Activated CD4-positive, alpha-beta T cell treated with anti-CD3 and anti-CD28 coated beads, Interleukin-2, amount 10 ng/mL, durations not matched to agents 24 days and 14 days (primary cell): ENCODE data around the gene PIGQ. TPM values are rescaled to one million over a fixed set of nuclear protein-coding genes. Genes with fewer than 3 reads are reported as not detected.

ENCODE experiments used
- DNase-seq: peaks from one replicate; pipeline ENCODE4 v3.0.0; 2022
- H3K27ac Mint-ChIP-seq: one replicate; pipeline ENCODE4 v1.8.0; 2022; ENCODE audit warnings: mild to moderate bottlenecking, mixed read lengths
- H3K27me3 Mint-ChIP-seq: one replicate; pipeline ENCODE4 v1.8.0; 2022; ENCODE audit warnings: mixed read lengths
- H3K36me3 Mint-ChIP-seq: one replicate; pipeline ENCODE4 v1.8.0; 2022; ENCODE audit warnings: low read depth, mild to moderate bottlenecking, mixed read lengths
- H3K4me1 Mint-ChIP-seq: one replicate; pipeline ENCODE4 v1.8.0; 2021; ENCODE audit warnings: mixed read lengths
- H3K4me3 Mint-ChIP-seq: one replicate; pipeline ENCODE4 v1.8.0; 2022; ENCODE audit warnings: mild to moderate bottlenecking, moderate library complexity, mixed read lengths
- H3K9me3 Mint-ChIP-seq: one replicate; pipeline ENCODE4 v1.8.0; 2021; ENCODE audit warnings: mixed read lengths
- intact Hi-C: fragments of 100-400 bp; cut with micrococcal nuclease; formaldehyde crosslinking; loops from one replicate; pipeline ENCODE4 v1.15.1; 2023
- total RNA-seq: library from RNA; stranded (reverse); gene quantifications from 2 replicates; pipeline ENCODE4 v1.2.3, GENCODE V29; 2022

The PIGQ gene
- total RNA-seq, 1 donor from 2014 or later, result 50.3 TPM

DNA sequence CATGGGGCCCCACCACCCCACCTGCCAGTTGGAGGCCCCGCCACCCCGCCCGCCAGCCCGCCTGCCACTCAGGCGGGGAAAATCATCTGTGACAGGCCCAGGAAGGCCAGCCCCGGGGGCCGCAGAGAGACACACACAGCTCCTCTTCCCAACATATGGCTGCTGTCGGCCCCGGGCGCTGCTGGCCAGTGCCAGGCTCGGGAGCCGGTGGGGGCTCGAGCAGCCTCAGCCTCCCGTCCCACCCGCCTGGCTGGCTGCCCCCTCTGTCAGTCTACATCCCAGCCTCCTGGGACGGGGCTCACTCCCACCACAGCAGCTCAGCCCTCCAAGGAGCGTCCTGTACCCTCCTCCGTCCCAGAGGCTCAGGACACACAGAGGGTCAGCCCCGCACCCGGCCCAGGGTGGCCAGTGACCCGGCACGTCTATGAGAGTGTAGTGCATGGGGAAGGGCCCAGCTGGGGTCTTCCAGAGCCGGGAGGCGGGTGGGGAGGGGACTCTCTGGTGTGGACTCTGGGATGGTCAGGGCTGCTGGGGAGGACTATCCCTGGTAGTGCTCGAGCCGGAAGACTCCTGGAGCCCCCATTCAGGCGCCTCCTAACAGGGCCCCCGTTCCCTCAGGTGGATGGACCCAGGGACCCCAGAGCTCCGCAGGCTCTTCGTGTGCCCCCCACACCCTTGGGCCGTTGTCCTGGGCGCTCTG lies 13.1 kb upstream of the PIGQ start:
- Mint-ChIP-seq H3K27me3 (peaks cover 8% of the 10 kb centered on the region), H3K9me3 (no peaks in the 10 kb centered on the region), H3K36me3 (peaks cover 2% of the 10 kb centered on the region), H3K4me3 (no peak overlapping the region), H3K4me1 (no peaks in the 10 kb centered on the region), H3K27ac (no peak overlapping the region)
- intact Hi-C loops, result no loop called here
- no peak for DNase-seq

GRCh38 chr16:557463-558297 lies 12.1 kb upstream of the PIGQ start:
- H3K27me3 Mint-ChIP-seq, result peaks cover 10% of the 10 kb centered on the region
- no peak overlapping the region for H3K4me3 Mint-ChIP-seq
- no peak for DNase-seq
- H3K4me1 Mint-ChIP-seq, result no peaks in the 10 kb centered on the region
- H3K36me3 Mint-ChIP-seq, result peaks cover 2% of the 10 kb centered on the region
- no peaks in the 10 kb centered on the region for H3K9me3 Mint-ChIP-seq
- no peak overlapping the region for H3K27ac Mint-ChIP-seq
- intact Hi-C loops, result no loop called here

DNA sequence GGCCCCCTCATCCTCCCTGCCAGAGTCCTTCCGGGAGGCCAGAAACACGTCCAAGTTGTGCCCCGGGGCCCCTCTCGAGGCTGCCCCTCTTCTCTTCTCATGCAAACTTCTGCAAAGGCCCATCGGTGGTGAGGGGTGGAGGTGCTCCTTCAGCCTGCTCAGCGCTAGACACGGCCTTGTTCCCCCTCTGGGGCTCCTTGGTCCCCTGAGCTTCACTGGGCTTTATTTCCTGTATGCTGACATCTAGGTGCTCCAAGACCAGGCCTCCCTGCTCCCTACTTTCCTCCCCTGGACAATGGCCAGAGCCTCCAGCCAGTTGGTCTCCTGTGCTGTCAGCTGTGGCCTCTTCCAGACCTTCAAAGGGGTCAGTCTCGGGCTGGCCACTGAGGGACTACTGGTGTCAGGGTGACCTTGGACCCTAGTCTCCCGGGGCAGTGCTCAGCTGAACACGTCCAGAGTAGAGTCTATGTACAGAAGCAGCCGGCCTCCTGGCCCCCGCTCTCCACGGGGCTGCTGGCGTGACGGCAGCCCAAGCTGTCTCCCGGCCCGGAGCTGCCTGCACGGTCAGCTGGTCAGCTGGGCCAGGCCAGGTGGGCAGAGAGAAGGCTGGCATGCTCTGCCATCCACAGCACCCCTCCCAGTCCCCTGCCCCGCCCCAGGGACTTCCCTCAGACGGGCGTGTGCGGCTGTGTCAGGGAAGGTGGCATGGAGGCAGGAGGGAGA lies 11.3 kb upstream of the PIGQ start:
- DNase-seq, result no peak
- H3K27me3 Mint-ChIP-seq, result peaks cover 10% of the 10 kb centered on the region
- no peaks in the 10 kb centered on the region for H3K9me3 Mint-ChIP-seq
- peaks cover 2% of the 10 kb centered on the region for H3K36me3 Mint-ChIP-seq
- no peak overlapping the region for H3K27ac Mint-ChIP-seq
- H3K4me1 Mint-ChIP-seq, result no peaks in the 10 kb centered on the region
- H3K4me3 Mint-ChIP-seq, result no peak overlapping the region
- intact Hi-C loops, result no loop called here

DNA sequence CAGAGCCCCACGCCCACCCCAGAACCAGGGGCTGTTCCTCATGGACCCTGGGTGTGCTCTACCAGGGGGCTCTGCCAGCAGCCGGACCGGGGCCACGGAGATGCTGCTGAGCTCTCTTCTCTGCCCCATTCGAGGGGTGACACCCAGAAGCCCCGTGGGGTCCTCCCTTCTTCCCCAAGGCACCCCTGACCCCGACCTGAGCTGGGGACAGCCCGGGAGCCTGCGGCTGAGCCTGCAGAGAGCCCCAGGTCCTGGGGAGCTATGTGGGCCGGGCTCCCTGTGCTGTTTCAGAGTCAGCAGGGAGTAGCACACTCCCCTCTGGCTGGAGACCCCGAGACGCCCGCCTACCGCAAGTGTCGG lies 10.8 kb upstream of the PIGQ start:
- Mint-ChIP-seq H3K4me1 (no peaks in the 10 kb centered on the region), H3K4me3 (no peak overlapping the region), H3K36me3 (peaks cover 2% of the 10 kb centered on the region), H3K27ac (no peak overlapping the region), H3K9me3 (no peaks in the 10 kb centered on the region), H3K27me3 (peaks cover 10% of the 10 kb centered on the region)
- intact Hi-C loops, result no loop called here
- DNase-seq, result no peak

DNA sequence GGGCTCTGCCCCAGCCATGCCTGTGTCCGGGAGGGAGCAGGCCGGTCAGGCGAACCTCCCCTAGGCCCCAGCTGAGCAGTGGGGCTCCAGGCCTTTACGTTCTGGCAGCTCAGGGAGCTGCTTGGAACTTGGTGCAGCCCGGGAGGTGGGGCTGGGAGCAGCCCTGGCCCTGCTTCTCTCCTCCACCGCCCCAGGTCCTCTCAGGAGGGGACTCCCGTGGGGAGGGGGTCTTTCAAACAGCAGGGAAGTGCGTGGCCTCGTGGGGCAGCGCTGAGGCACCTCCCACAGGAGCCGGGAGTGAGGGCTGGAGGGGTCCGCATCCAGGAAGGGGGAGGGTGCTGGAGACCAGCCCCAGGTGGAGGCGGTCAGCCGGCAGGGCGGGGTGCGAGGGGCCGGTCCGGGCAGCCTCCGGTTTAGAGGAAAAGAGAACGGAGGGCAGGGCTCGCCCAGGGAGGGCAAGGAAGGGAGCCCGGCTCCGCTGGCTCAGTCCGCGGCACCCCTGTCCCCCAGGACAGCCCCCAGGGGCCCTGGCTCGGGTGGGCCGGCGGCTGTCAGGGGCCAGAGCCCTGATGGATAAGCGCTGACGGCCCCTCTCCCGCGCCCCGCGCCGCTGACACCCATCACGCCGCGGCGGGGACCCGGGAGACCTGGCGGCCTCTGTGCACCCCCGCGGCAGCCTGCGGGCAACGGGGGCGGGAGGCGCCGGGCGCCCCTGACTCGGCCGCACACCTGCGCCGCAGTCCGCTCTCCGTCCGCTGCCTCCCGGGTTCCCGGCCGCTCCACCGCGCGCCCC lies 10.2 kb upstream of the PIGQ start:
- no peak overlapping the region for H3K4me3 Mint-ChIP-seq
- no peak for DNase-seq
- H3K27ac Mint-ChIP-seq, result no peak overlapping the region
- no peaks in the 10 kb centered on the region for H3K36me3 Mint-ChIP-seq
- H3K4me1 Mint-ChIP-seq, result no peaks in the 10 kb centered on the region
- intact Hi-C loops, result loop anchor here (10.0 kb wide), 2 partner anchors 55 to 105 kb away; partner anchors contain the start of gene RHOT2
- no peaks in the 10 kb centered on the region for H3K9me3 Mint-ChIP-seq
- H3K27me3 Mint-ChIP-seq, result peaks cover 10% of the 10 kb centered on the region

- H3K27ac Mint-ChIP-seq, result no peak within 1 kb of the TSS
- no peak for DNase-seq
- no peaks in the 10 kb centered on the region for H3K36me3 Mint-ChIP-seq
- H3K27me3 Mint-ChIP-seq, result peaks cover 10% of the 10 kb centered on the region
- intact Hi-C loops, result loop anchor here (10.0 kb wide), 2 partner anchors 55 to 105 kb away; partner anchors contain the start of gene RHOT2
- no peaks in the 10 kb centered on the region for H3K4me1 Mint-ChIP-seq
- no peaks in the 10 kb centered on the region for H3K9me3 Mint-ChIP-seq
- H3K4me3 Mint-ChIP-seq, result no peak within 1 kb of the TSS
Observed at GRCh38 chr16:560204-560700, 9.5 kb upstream of the PIGQ start, which contains the start of gene PRR35. PRR35 (plus strand) TSS chr16:560394; CDS start chr16:563295, 2,901 bp downstream.

DNA sequence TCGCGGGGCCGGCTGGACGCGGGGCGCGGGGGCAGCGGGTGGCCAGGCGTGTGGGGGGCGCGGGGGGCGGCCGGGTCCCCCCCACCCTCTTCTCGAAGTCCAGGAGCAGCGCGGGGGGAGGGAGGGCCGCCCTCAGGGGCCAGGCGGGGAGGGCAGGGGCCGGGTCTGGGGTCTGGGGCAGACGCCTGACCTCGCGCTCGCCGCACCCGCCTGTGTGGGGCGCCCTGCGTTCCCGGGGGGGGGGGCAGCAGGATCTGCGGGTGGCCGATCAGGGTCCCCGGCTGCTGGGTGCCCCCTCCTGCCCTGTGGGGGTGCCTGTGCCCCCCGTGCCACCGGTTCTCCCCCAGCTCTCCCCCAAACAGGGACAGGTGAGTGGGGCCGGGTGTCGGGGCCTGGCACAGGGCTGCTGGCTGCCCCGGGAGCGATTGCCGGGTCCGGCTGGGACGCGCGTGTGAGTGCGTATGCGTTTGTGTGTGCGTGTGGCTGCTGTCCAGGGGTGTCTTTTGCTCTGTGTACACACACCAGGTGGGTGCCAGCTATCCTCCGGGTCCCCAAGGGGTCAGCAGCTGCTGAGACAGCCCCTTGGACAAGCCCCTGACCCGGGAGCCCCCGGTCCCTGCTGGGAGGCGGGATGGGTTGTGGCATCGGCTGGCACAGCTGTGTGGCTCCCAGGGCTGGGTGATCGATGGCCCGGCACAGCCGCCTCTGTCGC lies 8.9 kb upstream of the PIGQ start:
- H3K4me3 Mint-ChIP-seq, result no peak overlapping the region

DNA sequence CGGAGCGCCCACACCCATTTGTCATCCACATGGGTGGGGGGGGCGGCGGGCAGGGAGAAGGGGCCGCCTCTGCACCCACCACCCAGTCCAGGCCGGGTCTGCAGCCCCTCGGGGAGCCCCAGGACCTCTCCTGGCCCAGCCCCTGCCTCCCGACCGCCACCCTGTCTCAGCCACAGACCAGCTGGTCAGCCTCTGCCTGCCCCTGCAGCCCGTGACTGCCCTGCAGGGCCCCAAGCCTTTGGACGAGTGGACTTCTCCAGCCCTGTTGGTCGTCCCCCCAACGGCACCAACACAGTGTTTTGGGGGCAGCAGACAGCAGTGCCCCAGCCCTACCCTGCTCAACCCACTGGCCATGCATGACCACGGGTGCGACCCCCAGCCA lies 8.4 kb upstream of the PIGQ start:
- Mint-ChIP-seq H3K9me3 (no peaks in the 10 kb centered on the region), H3K4me1 (no peaks in the 10 kb centered on the region), H3K4me3 (no peak overlapping the region), H3K36me3 (no peaks in the 10 kb centered on the region), H3K27ac (no peak overlapping the region), H3K27me3 (peaks cover 10% of the 10 kb centered on the region)
- intact Hi-C loops, result loop anchor here (10.0 kb wide), 2 partner anchors 53 to 103 kb away; partner anchors contain the start of gene RHOT2
- no peak for DNase-seq

More for the DNA sequence above, 8.9 kb upstream of the PIGQ start:
- Mint-ChIP-seq H3K27ac (no peak overlapping the region), H3K27me3 (peaks cover 10% of the 10 kb centered on the region), H3K9me3 (no peaks in the 10 kb centered on the region), H3K4me1 (no peaks in the 10 kb centered on the region), H3K36me3 (no peaks in the 10 kb centered on the region)
- intact Hi-C loops, result loop anchor here (10.0 kb wide), 2 partner anchors 54 to 104 kb away; partner anchors contain the start of gene RHOT2
- no peak for DNase-seq

DNA sequence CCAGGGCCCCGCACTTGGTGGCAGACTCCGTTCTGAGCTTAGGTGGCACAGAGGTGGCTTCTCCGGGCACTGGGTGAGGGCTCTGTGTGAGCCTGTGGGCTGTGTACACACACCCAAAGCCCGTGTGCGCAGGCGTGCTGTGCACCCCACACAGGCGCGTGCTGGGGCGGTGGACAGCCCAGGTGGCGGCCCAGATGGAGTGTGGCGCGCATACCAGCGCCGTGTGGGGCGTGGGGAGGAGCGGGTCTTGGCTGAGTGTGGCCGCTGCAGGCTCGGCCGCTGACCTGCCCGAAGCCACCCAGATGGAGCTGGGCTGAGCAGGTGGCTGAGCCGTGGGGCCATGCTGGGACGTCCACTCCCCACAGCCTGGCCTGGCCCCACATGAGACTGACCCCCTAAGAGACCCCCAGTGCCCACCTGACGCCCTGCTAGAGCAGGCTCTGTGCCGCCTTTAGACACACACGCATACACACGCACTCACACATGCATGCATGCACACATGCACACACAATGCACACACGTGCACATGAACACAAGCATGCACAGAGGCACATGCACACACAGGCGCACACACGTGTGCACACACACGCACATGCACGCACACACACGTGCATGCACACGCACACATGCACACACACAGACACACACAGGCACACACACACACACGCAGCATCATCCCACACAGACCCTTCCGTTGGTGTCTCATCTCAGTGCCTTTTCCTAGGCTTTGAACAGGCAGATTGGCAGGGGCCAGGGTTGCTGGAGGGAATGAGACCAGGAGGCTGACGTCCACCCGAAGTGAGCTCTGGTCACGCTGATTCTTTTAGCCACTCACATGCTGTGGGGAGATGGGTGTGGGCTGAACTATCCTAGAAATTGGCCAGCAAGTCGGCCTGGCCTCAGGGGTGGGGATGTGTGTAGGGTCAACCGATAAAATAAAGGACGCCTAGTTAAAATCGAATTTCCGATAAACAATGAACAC lies 7.5 kb upstream of the PIGQ start:
- Mint-ChIP-seq H3K9me3 (no peaks in the 10 kb centered on the region), H3K36me3 (no peaks in the 10 kb centered on the region), H3K27me3 (peaks cover 10% of the 10 kb centered on the region), H3K27ac (no peak overlapping the region), H3K4me3 (no peak overlapping the region), H3K4me1 (peaks cover 7% of the 10 kb centered on the region)
- DNase-seq, result no peak
- intact Hi-C loops, result loop anchor here (10.0 kb wide), 2 partner anchors 53 to 103 kb away; partner anchors contain the start of gene RHOT2

DNA sequence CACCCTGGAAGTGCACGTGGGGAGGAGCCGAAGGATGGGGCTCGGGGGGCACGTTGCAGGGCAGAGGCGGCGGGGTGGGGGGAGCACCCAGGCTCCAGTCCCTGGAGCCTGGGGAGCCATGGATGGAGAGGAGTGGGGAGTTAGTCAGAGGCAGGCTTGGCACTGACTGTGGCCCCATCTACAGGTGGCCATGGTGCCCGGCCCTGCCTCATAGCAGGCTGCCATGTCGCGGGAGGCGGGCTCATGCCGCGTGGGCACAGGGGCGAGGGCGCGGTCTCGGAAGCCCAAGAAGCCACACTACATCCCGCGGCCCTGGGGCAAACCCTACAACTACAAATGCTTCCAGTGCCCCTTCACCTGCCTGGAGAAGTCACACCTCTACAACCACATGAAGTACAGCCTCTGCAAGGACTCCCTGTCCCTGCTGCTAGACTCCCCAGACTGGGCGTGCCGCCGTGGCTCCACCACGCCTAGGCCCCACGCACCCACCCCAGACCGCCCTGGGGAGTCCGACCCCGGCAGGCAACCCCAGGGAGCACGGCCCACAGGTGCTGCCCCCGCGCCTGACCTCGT lies 6.6 kb upstream of the PIGQ start:
- intact Hi-C loops, result loop anchor here (10.0 kb wide), 2 partner anchors 52 to 102 kb away; partner anchors contain the start of gene RHOT2
- H3K27ac Mint-ChIP-seq, result no peak overlapping the region
- no peaks in the 10 kb centered on the region for H3K9me3 Mint-ChIP-seq
- H3K4me3 Mint-ChIP-seq, result no peak overlapping the region
- H3K27me3 Mint-ChIP-seq, result peaks cover 10% of the 10 kb centered on the region
- H3K4me1 Mint-ChIP-seq, result peaks cover 7% of the 10 kb centered on the region
- no peak for DNase-seq
- no peaks in the 10 kb centered on the region for H3K36me3 Mint-ChIP-seq

DNA sequence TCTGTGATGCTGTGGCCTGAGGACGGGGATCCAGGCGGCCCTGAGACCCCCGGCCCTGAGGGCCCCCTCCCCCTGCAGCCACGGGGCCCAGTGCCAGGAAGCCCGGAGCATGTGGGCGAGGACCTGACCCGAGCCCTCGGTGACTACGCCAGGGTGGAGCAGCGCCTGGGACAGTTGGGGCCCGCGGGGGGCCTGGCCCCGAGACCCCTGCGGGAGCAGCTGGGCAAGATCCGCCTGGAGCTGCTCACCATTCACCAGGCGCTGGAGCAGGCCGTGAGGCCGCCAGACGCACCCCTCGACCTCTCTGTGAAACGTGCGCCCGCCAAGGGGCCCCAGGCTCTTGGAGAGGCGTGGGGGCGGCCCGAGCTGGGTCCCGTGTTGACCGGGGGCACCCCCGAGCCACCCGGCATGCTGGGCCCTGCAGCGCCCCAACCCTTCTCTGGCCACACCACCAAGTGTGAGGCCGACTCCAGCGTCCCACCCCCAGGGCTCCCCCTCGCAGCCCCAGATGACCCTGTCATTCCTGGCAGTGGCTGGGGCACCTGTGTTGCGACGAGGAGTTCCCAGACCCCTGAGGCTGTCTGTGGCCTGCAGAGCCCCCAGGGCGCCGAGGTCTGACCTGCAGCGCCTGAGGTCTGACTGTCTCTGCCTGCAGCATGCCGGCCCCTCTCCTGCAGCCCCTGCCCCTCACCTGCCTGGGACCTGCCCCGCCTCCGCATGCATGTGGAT lies 4.9 kb upstream of the PIGQ start:
- Mint-ChIP-seq H3K27ac (no peak overlapping the region), H3K4me3 (no peak overlapping the region), H3K27me3 (peaks cover 4% of the 10 kb centered on the region), H3K4me1 (peaks cover 12% of the 10 kb centered on the region), H3K9me3 (no peaks in the 10 kb centered on the region), H3K36me3 (no peaks in the 10 kb centered on the region)
- DNase-seq, result no peak
- intact Hi-C loops, result loop anchor here (10.0 kb wide), 2 partner anchors 50 to 100 kb away; partner anchors contain the start of gene RHOT2
